Thoracic aorta (tissue), 2 donors: ENCODE data around the gene F2RL2. TPM values are rescaled to one million over a fixed set of nuclear protein-coding genes. Genes with fewer than 3 reads are reported as not detected.

ENCODE experiments used
- ATAC-seq: fragments of 150-250 bp; one replicate; pipeline ENCODE4 v1.8.0; 2017; ENCODE audit warnings: low read depth; ENCODE audit not compliant: insufficient number of reproducible peaks, low FRiP score
- DNase-seq: peaks from one replicate; pipeline ENCODE4 v3.0.0-alpha.2; 2020; ENCODE audit warnings: low spot score
- H3K27ac ChIP-seq, 2 donors: fragments of 200-600 bp; sonication (generic); 1 replicate in 1 of 2; 2 replicates in 1 of 2; pipeline ENCODE4 v1.5.1; 2016; ENCODE audit warnings: mild to moderate bottlenecking in 2 of 2, moderate library complexity in 2 of 2
- H3K27me3 ChIP-seq: fragments of 200-600 bp; sonication (generic); replicated peaks from 2 replicates; pipeline ENCODE4 v1.6.0; 2016; ENCODE audit warnings: mild to moderate bottlenecking; ENCODE audit not compliant: insufficient read depth
- H3K36me3 ChIP-seq: fragments of 200-600 bp; sonication (generic); one replicate; pipeline ENCODE4 v1.5.1; 2016
- H3K4me1 ChIP-seq, 2 donors: fragments of 200-600 bp; sonication (generic); 1 replicate in 1 of 2; 2 replicates in 1 of 2; pipeline versions ENCODE4 v1.5.1 to v1.6.0; 2016; ENCODE audit warnings: low read depth in 2 of 2, mild to moderate bottlenecking in 1 of 2; ENCODE audit not compliant: control insufficient read depth in 1 of 2
- H3K4me3 ChIP-seq: fragments of 200-600 bp; sonication (generic); 2 replicates; pipeline ENCODE4 v1.5.1; 2016; ENCODE audit warnings: mild to moderate bottlenecking
- H3K9me3 ChIP-seq: fragments of 200-600 bp; sonication (generic); 2 replicates; pipeline ENCODE4 v1.5.1; 2016
- CTCF ChIP-seq: fragments of 200-600 bp; sonication (generic); IDR thresholded peaks from one replicate; pipeline ENCODE4 v1.5.1; 2019; ENCODE audit warnings: antibody characterized with exemption
- total RNA-seq, 2 donors: library from RNA; depleted of rRNA; stranded (reverse); fragments of >200 nt; gene quantifications; one replicate each; pipeline versions ENCODE4 v1.1.0 to v1.2.3, GENCODE V29; 2016

Gene F2RL2
- 10 to 100 TPM in 1 of 2 donors, 1 to 10 TPM in 1; 2.7 to 13.7 TPM for total RNA-seq

- no peak within 1 kb of the TSS for H3K4me3 ChIP-seq
- H3K27me3 ChIP-seq, result no peaks in the 10 kb centered on the region
- no peaks in the 10 kb centered on the region for H3K9me3 ChIP-seq
- ATAC-seq (no peak), DNase-seq (no peak)
- TF ChIP-seq CTCF, result no peak
- H3K27ac ChIP-seq, result no peak within 1 kb of the TSS
- no peaks in the 10 kb centered on the region for H3K4me1 ChIP-seq
- no peaks in the 10 kb centered on the region for H3K36me3 ChIP-seq
Measured at GRCh38 chr5:76622973-76623596, at the start of gene F2RL2. Gene F2RL2, minus strand, starts transcription at chr5:76623403. Its CDS starts 173 bp downstream, at chr5:76623230.

- ATAC-seq (no peak), DNase-seq (no peak)
- no peaks in the 10 kb centered on the region for H3K9me3 ChIP-seq
- H3K4me1 ChIP-seq, result no peaks in the 10 kb centered on the region
- no peak overlapping the region for H3K27ac ChIP-seq
- no peak overlapping the region for H3K4me3 ChIP-seq
- TF ChIP-seq CTCF, result no peak
- no peaks in the 10 kb centered on the region for H3K36me3 ChIP-seq
- H3K27me3 ChIP-seq, result no peaks in the 10 kb centered on the region
Measured at GRCh38 chr5:76672242-76672641, 49.0 kb upstream of the F2RL2 start.

- no peaks in the 10 kb centered on the region for H3K9me3 ChIP-seq
- H3K27me3 ChIP-seq, result no peaks in the 10 kb centered on the region
- H3K27ac ChIP-seq, result no peak overlapping the region
- DNase-seq, result no peak
- ATAC-seq, result no peak
- H3K4me1 ChIP-seq, result no peaks in the 10 kb centered on the region
- no peak overlapping the region for H3K4me3 ChIP-seq
- no peak for TF ChIP-seq CTCF
- H3K36me3 ChIP-seq, result no peaks in the 10 kb centered on the region
Measured at GRCh38 chr5:76670508-76670907, 47.3 kb upstream of the F2RL2 start.

GRCh38 chr5:76669245-76669644, 46.0 kb upstream of the F2RL2 start:
- no peaks in the 10 kb centered on the region for H3K4me1 ChIP-seq
- no peak overlapping the region for H3K4me3 ChIP-seq
- H3K36me3 ChIP-seq, result no peaks in the 10 kb centered on the region
- H3K9me3 ChIP-seq, result no peaks in the 10 kb centered on the region
- no peak for TF ChIP-seq CTCF
- ATAC-seq (no peak), DNase-seq (no peak)
- no peak overlapping the region for H3K27ac ChIP-seq
- H3K27me3 ChIP-seq, result no peaks in the 10 kb centered on the region

- Histone ChIP-seq H3K36me3 (no peaks in the 10 kb centered on the region), H3K9me3 (no peaks in the 10 kb centered on the region), H3K27me3 (no peaks in the 10 kb centered on the region), H3K27ac (no peak overlapping the region), H3K4me1 (no peaks in the 10 kb centered on the region), H3K4me3 (no peak overlapping the region)
- ATAC-seq, result no peak
- TF ChIP-seq CTCF, result no peak
- no peak for DNase-seq
Measured at GRCh38 chr5:76667495-76667894, 44.3 kb upstream of the F2RL2 start.
